Fibroblast of lung (primary cell): ENCODE results near the gene PLD5. TPM values are rescaled to one million over a fixed set of nuclear protein-coding genes. Genes with fewer than 3 reads are reported as not detected.

Experiments used
- DNase-seq, 2 donors: peaks; one replicate each; pipeline versions ENCODE4 v3.0.0 to v3.0.0-alpha.2; 2010; ENCODE audit warnings: low read depth in 2 of 2
- H2AFZ ChIP-seq: 2 replicates; pipeline ENCODE4 v1.5.1; 2012; ENCODE audit warnings: low read length, control low read depth, inconsistent platforms
- H3K27ac ChIP-seq: 2 replicates; pipeline ENCODE4 v1.5.1; 2011; ENCODE audit warnings: low read length, control low read depth; ENCODE audit not compliant: insufficient read depth
- H3K27me3 ChIP-seq: 2 replicates; pipeline ENCODE4 v1.5.1; 2011; ENCODE audit warnings: mild to moderate bottlenecking, low read length; ENCODE audit not compliant: control insufficient read depth, insufficient read depth
- H3K36me3 ChIP-seq: 2 replicates; pipeline ENCODE4 v1.5.1; 2011; ENCODE audit warnings: low read length; ENCODE audit not compliant: control insufficient read depth, insufficient read depth
- H3K4me1 ChIP-seq: 2 replicates; pipeline ENCODE4 v1.5.1; 2011; ENCODE audit warnings: low read length; ENCODE audit not compliant: control insufficient read depth, insufficient read depth; ENCODE audit errors: extremely low read depth
- H3K4me2 ChIP-seq: 2 replicates; pipeline ENCODE4 v1.5.1; 2011; ENCODE audit warnings: low read length, control low read depth; ENCODE audit not compliant: insufficient read depth; ENCODE audit errors: extremely low read depth
- H3K4me3 ChIP-seq, 4 experiments: fragments of 200-600 bp in 1 of 4; sonication (generic) in 1 of 4; replicated peaks in 1 of 4; 2 replicates each; pipeline ENCODE4 v1.5.1; 2011 to 2016; ENCODE audit warnings: low read length in 4 of 4, low read depth in 3 of 4, mild to moderate bottlenecking in 3 of 4, control low read depth in 2 of 4, inconsistent platforms in 1 of 4, mixed read lengths in 1 of 4; ENCODE audit not compliant: insufficient read depth in 1 of 4; ENCODE audit errors: control extremely low read depth in 1 of 4
- H3K79me2 ChIP-seq: 2 replicates; pipeline ENCODE4 v1.5.1; 2012; ENCODE audit warnings: mild to moderate bottlenecking, low read length, inconsistent platforms; ENCODE audit not compliant: control insufficient read depth, insufficient read depth
- H3K9ac ChIP-seq: 2 replicates; pipeline ENCODE4 v1.5.1; 2011; ENCODE audit warnings: mild to moderate bottlenecking, low read length, control low read depth; ENCODE audit not compliant: insufficient read depth
- H3K9me3 ChIP-seq: 2 replicates; pipeline ENCODE4 v1.5.1; 2012; ENCODE audit warnings: low read depth, low read length; ENCODE audit not compliant: control insufficient read depth, insufficient read depth
- H4K20me1 ChIP-seq: 2 replicates; pipeline ENCODE4 v1.5.1; 2011; ENCODE audit warnings: low read length; ENCODE audit not compliant: control insufficient read depth, insufficient read depth; ENCODE audit errors: extremely low read depth
- EZH2 ChIP-seq: IDR thresholded peaks from 2 replicates; pipeline ENCODE4 v1.5.1; 2012; ENCODE audit warnings: low read length, control low read depth, mild to moderate bottlenecking; ENCODE audit errors: missing control alignments
- polyA plus RNA-seq, 2 donors: library from polyadenylated mRNA; depleted of rRNA in 1 of 2; stranded (reverse) in 1 of 2; unstranded in 1 of 2; fragments of >200 nt; gene quantifications; 2 replicates each; pipeline ENCODE4 v1.2.1, GENCODE V29; 2011 to 2012; ENCODE audit warnings: missing spikeins in 1 of 2
- total RNA-seq: library from RNA; depleted of rRNA; stranded (reverse); fragments of >200 nt; gene quantifications from 2 replicates; pipeline ENCODE4 v1.2.1, GENCODE V29; 2014
- TF ChIP-seq, protein P1 (sequence below), 2 donors: IDR thresholded peaks in 1 of 2; conservative IDR thresholded peaks in 1 of 2; 1 replicate in 1 of 2; 2 replicates in 1 of 2; pipeline ENCODE4 v1.5.1; 2011 to 2012; ENCODE audit warnings: low read length in 2 of 2, control low read depth in 1 of 2, inconsistent platforms in 1 of 2, low read depth in 1 of 2, mild to moderate bottlenecking in 1 of 2

Gene PLD5
- total and polyA plus RNA-seq, 2 donors (not counting 1 experiment from before 2014, with no cell fraction given), result under 0.01 to 0.02 TPM

DNA sequence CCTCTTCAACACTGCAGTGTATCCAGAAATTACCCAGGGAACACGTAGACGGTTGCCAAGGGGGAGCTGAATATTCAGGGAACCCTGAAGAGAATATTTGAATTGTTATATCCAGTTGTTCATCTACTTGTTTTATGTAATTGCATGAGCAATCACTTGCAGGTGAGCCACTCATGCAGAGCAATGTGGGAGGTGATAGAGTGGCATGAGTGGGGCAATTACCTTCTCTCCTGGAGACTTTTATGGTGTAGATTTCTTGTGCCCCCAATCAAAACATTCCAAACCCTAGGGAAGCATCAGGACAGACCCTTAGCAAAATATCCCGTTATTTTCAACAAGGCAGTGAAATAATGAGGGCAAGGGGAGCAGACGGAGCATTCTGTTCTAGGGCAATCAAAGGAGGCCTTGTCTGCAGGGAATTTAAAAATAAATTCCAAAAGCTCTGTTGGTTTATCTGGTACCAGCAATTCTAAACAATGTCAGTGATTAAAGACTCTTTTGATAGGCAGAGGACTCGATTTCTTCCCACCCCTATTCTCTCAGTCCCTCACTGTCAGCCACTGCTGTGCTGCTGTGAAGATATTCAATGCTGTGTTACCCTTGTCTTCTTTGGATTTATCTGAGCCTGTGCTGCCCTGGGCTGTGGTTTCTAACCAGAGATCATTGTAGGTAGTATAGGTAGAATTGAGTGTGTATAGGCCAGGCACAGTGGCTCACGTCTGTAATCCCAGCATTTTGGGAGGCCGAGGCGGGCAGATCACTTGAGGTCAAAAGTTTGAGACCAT lies 345.4 kb downstream of the PLD5 start:
- Histone ChIP-seq H3K4me3 (no peak overlapping the region), H3K27ac (no peak overlapping the region), H3K4me2 (no peak overlapping the region), H3K9ac (no peak overlapping the region), H3K9me3 (no peaks in the 10 kb centered on the region), H4K20me1 (no peaks in the 10 kb centered on the region), H3K79me2 (no peaks in the 10 kb centered on the region), H2AFZ (no peak overlapping the region), H3K4me1 (no peaks in the 10 kb centered on the region), H3K27me3 (no peaks in the 10 kb centered on the region), H3K36me3 (no peaks in the 10 kb centered on the region)
- TF ChIP-seq, protein P1, sequence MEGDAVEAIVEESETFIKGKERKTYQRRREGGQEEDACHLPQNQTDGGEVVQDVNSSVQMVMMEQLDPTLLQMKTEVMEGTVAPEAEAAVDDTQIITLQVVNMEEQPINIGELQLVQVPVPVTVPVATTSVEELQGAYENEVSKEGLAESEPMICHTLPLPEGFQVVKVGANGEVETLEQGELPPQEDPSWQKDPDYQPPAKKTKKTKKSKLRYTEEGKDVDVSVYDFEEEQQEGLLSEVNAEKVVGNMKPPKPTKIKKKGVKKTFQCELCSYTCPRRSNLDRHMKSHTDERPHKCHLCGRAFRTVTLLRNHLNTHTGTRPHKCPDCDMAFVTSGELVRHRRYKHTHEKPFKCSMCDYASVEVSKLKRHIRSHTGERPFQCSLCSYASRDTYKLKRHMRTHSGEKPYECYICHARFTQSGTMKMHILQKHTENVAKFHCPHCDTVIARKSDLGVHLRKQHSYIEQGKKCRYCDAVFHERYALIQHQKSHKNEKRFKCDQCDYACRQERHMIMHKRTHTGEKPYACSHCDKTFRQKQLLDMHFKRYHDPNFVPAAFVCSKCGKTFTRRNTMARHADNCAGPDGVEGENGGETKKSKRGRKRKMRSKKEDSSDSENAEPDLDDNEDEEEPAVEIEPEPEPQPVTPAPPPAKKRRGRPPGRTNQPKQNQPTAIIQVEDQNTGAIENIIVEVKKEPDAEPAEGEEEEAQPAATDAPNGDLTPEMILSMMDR (conservative IDR thresholded peaks at IDR 0.05 in 1 of 2, IDR thresholded peaks at IDR 0.05 in 1 of 2; ENCODE audit: low read depth in 1 of 2, low read length in 2 of 2), result no peak
- no peak for TF ChIP-seq EZH2
- no peak for DNase-seq

DNA sequence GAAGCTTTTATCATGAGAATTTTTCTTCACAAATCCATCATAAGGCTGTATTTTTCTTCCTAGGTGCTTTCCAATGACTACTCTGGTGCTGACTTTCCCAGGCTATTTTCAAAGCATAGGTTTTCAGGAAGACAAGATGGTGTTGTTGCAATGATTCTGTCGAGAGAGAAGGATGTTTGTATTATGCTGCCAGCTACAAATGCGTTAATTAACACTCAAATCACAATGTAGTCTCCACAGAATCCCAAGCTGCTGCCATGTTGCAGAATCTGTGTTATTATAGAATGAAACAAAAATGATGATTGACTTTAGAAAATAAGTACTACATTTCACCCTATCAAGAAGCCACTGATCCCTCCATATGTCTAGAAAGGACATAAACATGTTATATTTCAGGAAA lies 346.1 kb downstream of the PLD5 start:
- TF ChIP-seq, protein P1 (conservative IDR thresholded peaks at IDR 0.05 in 1 of 2, IDR thresholded peaks at IDR 0.05 in 1 of 2; ENCODE audit: low read depth in 1 of 2, low read length in 2 of 2), result no peak
- no peak for TF ChIP-seq EZH2
- Histone ChIP-seq H3K9ac (no peak overlapping the region), H3K79me2 (no peaks in the 10 kb centered on the region)

DNA sequence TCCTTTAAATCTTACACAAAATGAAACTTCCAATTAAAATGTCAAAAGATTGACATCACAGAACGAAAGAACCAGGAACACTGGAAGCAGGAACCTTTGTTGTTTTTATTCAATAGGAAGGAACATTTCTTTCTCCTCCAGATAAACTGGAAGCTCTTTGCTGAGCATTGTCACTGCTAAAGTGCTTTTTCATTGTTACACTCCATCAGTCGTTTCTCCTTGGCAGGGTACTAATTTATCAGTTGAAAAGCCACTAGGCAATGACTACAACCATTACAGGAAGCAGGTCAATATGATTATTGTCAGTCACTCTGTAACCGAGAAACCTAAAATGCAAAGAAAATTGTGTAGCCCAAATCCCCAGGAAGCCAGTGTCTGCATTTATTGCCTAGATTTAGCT lies 362.4 kb downstream of the PLD5 start:
- no peaks in the 10 kb centered on the region for H4K20me1 ChIP-seq
- no peaks in the 10 kb centered on the region for H3K36me3 ChIP-seq
- TF ChIP-seq, protein P1 (conservative IDR thresholded peaks at IDR 0.05 in 1 of 2, IDR thresholded peaks at IDR 0.05 in 1 of 2; ENCODE audit: low read depth in 1 of 2, low read length in 2 of 2), result no peak
- no peak overlapping the region for H2AFZ ChIP-seq
- DNase-seq, result no peak
- H3K4me1 ChIP-seq, result no peaks in the 10 kb centered on the region
- H3K27ac ChIP-seq, result no peak overlapping the region
- H3K79me2 ChIP-seq, result no peaks in the 10 kb centered on the region
- no peaks in the 10 kb centered on the region for H3K27me3 ChIP-seq
- no peak overlapping the region for H3K4me3 ChIP-seq
- no peaks in the 10 kb centered on the region for H3K9me3 ChIP-seq
- no peak overlapping the region for H3K4me2 ChIP-seq
- H3K9ac ChIP-seq, result no peak overlapping the region

More for the DNA sequence above, 346.1 kb downstream of the PLD5 start:
- H3K27ac ChIP-seq, result no peak overlapping the region
- no peak overlapping the region for H2AFZ ChIP-seq
- H3K4me1 ChIP-seq, result no peaks in the 10 kb centered on the region
- no peaks in the 10 kb centered on the region for H3K36me3 ChIP-seq
- no peak for DNase-seq
- H3K4me3 ChIP-seq, result no peak overlapping the region
- no peaks in the 10 kb centered on the region for H4K20me1 ChIP-seq
- H3K9me3 ChIP-seq, result no peaks in the 10 kb centered on the region
- no peak overlapping the region for H3K4me2 ChIP-seq
- H3K27me3 ChIP-seq, result no peaks in the 10 kb centered on the region
